ENCODE results near the gene TGFBRAP1.

The TGFBRAP1 gene

GRCh38 chr2:105236060-105236424 is 93.5 kb downstream of the TGFBRAP1 start:
- H3K4me3 ChIP-seq (ENCODE audit: low read depth, low read length): no peak overlapping the region
- no peak for DNase-seq (ENCODE audit: low read depth)
- TF ChIP-seq POLR2A (IDR thresholded peaks at IDR 0.05; ENCODE audit: extremely low read depth, insufficient read length): no peak
- TF ChIP-seq MAX (IDR thresholded peaks at IDR 0.05; ENCODE audit: low read depth, low read length): no peak
- TF ChIP-seq CTCF (IDR thresholded peaks at IDR 0.05; ENCODE audit: low read depth, low read length): no peak
- TF ChIP-seq MYC (IDR thresholded peaks at IDR 0.05; ENCODE audit: low read depth, low read length): no peak

- TF ChIP-seq CTCF (IDR thresholded peaks at IDR 0.05; ENCODE audit: low read depth, low read length) (peak; percentile 82), MAX (IDR thresholded peaks at IDR 0.05; ENCODE audit: low read depth, low read length) (no peak)
- no peak overlapping the region for H3K4me3 ChIP-seq (ENCODE audit: low read depth, low read length)
- DNase-seq (ENCODE audit: low read depth): peak; percentile 80
Measured at GRCh38 chr2:105235388-105236059, 94.0 kb downstream of the TGFBRAP1 start.

GRCh38 chr2:105231232-105231619 is 98.3 kb downstream of the TGFBRAP1 start:
- TF ChIP-seq POLR2A (IDR thresholded peaks at IDR 0.05; ENCODE audit: extremely low read depth, insufficient read length) (no peak), MYC (IDR thresholded peaks at IDR 0.05; ENCODE audit: low read depth, low read length) (no peak), MAX (IDR thresholded peaks at IDR 0.05; ENCODE audit: low read depth, low read length) (no peak), CTCF (IDR thresholded peaks at IDR 0.05; ENCODE audit: low read depth, low read length) (no peak)
- H3K4me3 ChIP-seq (ENCODE audit: low read depth, low read length): no peak overlapping the region
- DNase-seq (ENCODE audit: low read depth): no peak

- H3K4me3 ChIP-seq (ENCODE audit: low read depth, low read length): no peak overlapping the region
- no peak for DNase-seq (ENCODE audit: low read depth)
Measured at GRCh38 chr2:105224444-105224843, 105.1 kb downstream of the TGFBRAP1 start.

GRCh38 chr2:105220604-105221003 is 108.9 kb downstream of the TGFBRAP1 start:
- TF ChIP-seq MYC (IDR thresholded peaks at IDR 0.05; ENCODE audit: low read depth, low read length) (no peak), MAX (IDR thresholded peaks at IDR 0.05; ENCODE audit: low read depth, low read length) (no peak), POLR2A (IDR thresholded peaks at IDR 0.05; ENCODE audit: extremely low read depth, insufficient read length) (no peak), CTCF (IDR thresholded peaks at IDR 0.05; ENCODE audit: low read depth, low read length) (no peak)
- no peak for DNase-seq (ENCODE audit: low read depth)
- no peak overlapping the region for H3K4me3 ChIP-seq (ENCODE audit: low read depth, low read length)

More at GRCh38 chr2:105224444-105224843, 105.1 kb downstream of the TGFBRAP1 start:
- TF ChIP-seq MYC (IDR thresholded peaks at IDR 0.05; ENCODE audit: low read depth, low read length) (no peak), CTCF (IDR thresholded peaks at IDR 0.05; ENCODE audit: low read depth, low read length) (no peak), POLR2A (IDR thresholded peaks at IDR 0.05; ENCODE audit: extremely low read depth, insufficient read length) (no peak), MAX (IDR thresholded peaks at IDR 0.05; ENCODE audit: low read depth, low read length) (no peak)
